ENCODE data around the gene MAML1. TPM values are rescaled to one million over a fixed set of nuclear protein-coding genes. Genes with fewer than 3 reads are reported as not detected.

Gene MAML1
- total and polyA plus RNA-seq, 10 of the 15 experiments (the other 5 are each of a cell fraction or from before 2014, with no cell fraction given), result 0.42 to 23.9 (median 7.3) TPM

GRCh38 chr5:179795863-179796833 lies 63.5 kb downstream of the MAML1 start (continued):
- TF ChIP-seq SMAD1 (IDR thresholded peaks at IDR 0.05; ENCODE audit: low read depth, partially characterized antibody) (no peak), ZNF24 (IDR thresholded peaks at IDR 0.05) (peak; percentile 73; the same call in 1 of the 2 replicates), SREBF2 (IDR thresholded peaks at IDR 0.05; ENCODE audit: low read length) (no peak), SP1 (IDR thresholded peaks at IDR 0.05; ENCODE audit: low read depth, low read length) (peak; percentile 8), NFYA (IDR thresholded peaks at IDR 0.05; ENCODE audit: borderline replicate concordance, low read depth, low read length) (no peak), NFYB (IDR thresholded peaks at IDR 0.05; ENCODE audit: insufficient read depth, low read depth, low read length) (no peak), RAD51 (IDR thresholded peaks at IDR 0.05) (no peak), CEBPB (IDR thresholded peaks at IDR 0.05; ENCODE audit: borderline replicate concordance in 1 of 2, low read depth in 2 of 2, low read length in 2 of 2) (no peak), CREM (IDR thresholded peaks at IDR 0.05; ENCODE audit: low read depth) (no peak), MEF2A (IDR thresholded peaks at IDR 0.05; ENCODE audit: insufficient read depth, low read depth, low read length) (no peak), SREBF1 (IDR thresholded peaks at IDR 0.05; ENCODE audit: low read length) (no peak), IKZF2 (IDR thresholded peaks at IDR 0.05) (no peak), ELK1 (IDR thresholded peaks at IDR 0.05; ENCODE audit: low read depth, low read length) (no peak), MXI1 (IDR thresholded peaks at IDR 0.05; ENCODE audit: low read depth, low read length) (0 out of 2 replicates have a peak, but pooled peaks have one; percentile 23), SPI1 (IDR thresholded peaks at IDR 0.05; ENCODE audit: borderline replicate concordance, insufficient read depth, low read depth, low read length) (peak; percentile 75), NRF1 (conservative IDR thresholded peaks at IDR 0.05; ENCODE audit: low read depth, low read length) (no peak)
- TF ChIP-seq, protein P1, sequence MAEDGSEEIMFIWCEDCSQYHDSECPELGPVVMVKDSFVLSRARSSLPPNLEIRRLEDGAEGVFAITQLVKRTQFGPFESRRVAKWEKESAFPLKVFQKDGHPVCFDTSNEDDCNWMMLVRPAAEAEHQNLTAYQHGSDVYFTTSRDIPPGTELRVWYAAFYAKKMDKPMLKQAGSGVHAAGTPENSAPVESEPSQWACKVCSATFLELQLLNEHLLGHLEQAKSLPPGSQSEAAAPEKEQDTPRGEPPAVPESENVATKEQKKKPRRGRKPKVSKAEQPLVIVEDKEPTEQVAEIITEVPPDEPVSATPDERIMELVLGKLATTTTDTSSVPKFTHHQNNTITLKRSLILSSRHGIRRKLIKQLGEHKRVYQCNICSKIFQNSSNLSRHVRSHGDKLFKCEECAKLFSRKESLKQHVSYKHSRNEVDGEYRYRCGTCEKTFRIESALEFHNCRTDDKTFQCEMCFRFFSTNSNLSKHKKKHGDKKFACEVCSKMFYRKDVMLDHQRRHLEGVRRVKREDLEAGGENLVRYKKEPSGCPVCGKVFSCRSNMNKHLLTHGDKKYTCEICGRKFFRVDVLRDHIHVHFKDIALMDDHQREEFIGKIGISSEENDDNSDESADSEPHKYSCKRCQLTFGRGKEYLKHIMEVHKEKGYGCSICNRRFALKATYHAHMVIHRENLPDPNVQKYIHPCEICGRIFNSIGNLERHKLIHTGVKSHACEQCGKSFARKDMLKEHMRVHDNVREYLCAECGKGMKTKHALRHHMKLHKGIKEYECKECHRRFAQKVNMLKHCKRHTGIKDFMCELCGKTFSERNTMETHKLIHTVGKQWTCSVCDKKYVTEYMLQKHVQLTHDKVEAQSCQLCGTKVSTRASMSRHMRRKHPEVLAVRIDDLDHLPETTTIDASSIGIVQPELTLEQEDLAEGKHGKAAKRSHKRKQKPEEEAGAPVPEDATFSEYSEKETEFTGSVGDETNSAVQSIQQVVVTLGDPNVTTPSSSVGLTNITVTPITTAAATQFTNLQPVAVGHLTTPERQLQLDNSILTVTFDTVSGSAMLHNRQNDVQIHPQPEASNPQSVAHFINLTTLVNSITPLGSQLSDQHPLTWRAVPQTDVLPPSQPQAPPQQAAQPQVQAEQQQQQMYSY (CRISPR knock-in tag; IDR thresholded peaks at IDR 0.05), result no peak
- TF ChIP-seq, protein P2, sequence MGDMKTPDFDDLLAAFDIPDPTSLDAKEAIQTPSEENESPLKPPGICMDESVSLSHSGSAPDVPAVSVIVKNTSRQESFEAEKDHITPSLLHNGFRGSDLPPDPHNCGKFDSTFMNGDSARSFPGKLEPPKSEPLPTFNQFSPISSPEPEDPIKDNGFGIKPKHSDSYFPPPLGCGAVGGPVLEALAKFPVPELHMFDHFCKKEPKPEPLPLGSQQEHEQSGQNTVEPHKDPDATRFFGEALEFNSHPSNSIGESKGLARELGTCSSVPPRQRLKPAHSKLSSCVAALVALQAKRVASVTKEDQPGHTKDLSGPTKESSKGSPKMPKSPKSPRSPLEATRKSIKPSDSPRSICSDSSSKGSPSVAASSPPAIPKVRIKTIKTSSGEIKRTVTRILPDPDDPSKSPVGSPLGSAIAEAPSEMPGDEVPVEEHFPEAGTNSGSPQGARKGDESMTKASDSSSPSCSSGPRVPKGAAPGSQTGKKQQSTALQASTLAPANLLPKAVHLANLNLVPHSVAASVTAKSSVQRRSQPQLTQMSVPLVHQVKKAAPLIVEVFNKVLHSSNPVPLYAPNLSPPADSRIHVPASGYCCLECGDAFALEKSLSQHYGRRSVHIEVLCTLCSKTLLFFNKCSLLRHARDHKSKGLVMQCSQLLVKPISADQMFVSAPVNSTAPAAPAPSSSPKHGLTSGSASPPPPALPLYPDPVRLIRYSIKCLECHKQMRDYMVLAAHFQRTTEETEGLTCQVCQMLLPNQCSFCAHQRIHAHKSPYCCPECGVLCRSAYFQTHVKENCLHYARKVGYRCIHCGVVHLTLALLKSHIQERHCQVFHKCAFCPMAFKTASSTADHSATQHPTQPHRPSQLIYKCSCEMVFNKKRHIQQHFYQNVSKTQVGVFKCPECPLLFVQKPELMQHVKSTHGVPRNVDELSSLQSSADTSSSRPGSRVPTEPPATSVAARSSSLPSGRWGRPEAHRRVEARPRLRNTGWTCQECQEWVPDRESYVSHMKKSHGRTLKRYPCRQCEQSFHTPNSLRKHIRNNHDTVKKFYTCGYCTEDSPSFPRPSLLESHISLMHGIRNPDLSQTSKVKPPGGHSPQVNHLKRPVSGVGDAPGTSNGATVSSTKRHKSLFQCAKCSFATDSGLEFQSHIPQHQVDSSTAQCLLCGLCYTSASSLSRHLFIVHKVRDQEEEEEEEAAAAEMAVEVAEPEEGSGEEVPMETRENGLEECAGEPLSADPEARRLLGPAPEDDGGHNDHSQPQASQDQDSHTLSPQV (IDR thresholded peaks at IDR 0.05), result peak; percentile 88
- TF ChIP-seq, protein P3, sequence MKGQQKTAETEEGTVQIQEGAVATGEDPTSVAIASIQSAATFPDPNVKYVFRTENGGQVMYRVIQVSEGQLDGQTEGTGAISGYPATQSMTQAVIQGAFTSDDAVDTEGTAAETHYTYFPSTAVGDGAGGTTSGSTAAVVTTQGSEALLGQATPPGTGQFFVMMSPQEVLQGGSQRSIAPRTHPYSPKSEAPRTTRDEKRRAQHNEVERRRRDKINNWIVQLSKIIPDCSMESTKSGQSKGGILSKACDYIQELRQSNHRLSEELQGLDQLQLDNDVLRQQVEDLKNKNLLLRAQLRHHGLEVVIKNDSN (IDR thresholded peaks at IDR 0.05; ENCODE audit: borderline replicate concordance, extremely low read length, insufficient read depth, low read depth, low read length), result no peak
